Heart left ventricle (tissue), 16 donors: ENCODE results near the gene TNRC18. TPM values are rescaled to one million over a fixed set of nuclear protein-coding genes. Genes with fewer than 3 reads are reported as not detected.

Experiments
- ATAC-seq, 4 donors: fragments of 200-7000 bp; cut with Tn5 transposase; one replicate each; pipeline ENCODE4 v1.9.1; 2020 to 2022; ENCODE audit warnings: moderate library complexity in 4 of 4, mild to moderate bottlenecking in 3 of 4, moderate number of reproducible peaks in 1 of 4
- DNase-seq, 5 donors: peaks; one replicate each; pipeline ENCODE4 v3.0.0-alpha.2; 2020
- H3K27ac ChIP-seq, 12 donors: fragments of 200-600 bp; sonication (generic) in 4 of 12; one replicate each; pipeline versions ENCODE4 v1.5.0 to v1.8.0; 2016 to 2022; ENCODE audit warnings: mild to moderate bottlenecking in 2 of 12
- H3K27me3 ChIP-seq, 9 donors: fragments of 200-600 bp; sonication (generic) in 2 of 9; one replicate each; pipeline versions ENCODE4 v1.5.1 to v1.8.0; 2016 to 2022; ENCODE audit warnings: mild to moderate bottlenecking in 3 of 9
- H3K36me3 ChIP-seq, 9 donors: fragments of 200-600 bp; sonication (generic) in 2 of 9; one replicate each; pipeline versions ENCODE4 v1.5.0 to v1.8.0; 2018 to 2022; ENCODE audit warnings: mild to moderate bottlenecking in 2 of 9
- H3K4me1 ChIP-seq, 12 donors: fragments of 200-600 bp; sonication (generic) in 4 of 12; one replicate each; pipeline versions ENCODE4 v1.5.0 to v1.8.0; 2016 to 2022; ENCODE audit warnings: mild to moderate bottlenecking in 3 of 12
- H3K4me3 ChIP-seq, 12 donors: fragments of 200-600 bp; sonication (generic) in 4 of 12; one replicate each; pipeline versions ENCODE4 v1.5.0 to v1.8.0; 2017 to 2022; ENCODE audit warnings: mild to moderate bottlenecking in 9 of 12, moderate library complexity in 4 of 12
- H3K9me3 ChIP-seq, 12 donors: fragments of 200-600 bp; sonication (generic) in 4 of 12; one replicate each; pipeline versions ENCODE4 v1.5.0 to v1.8.0; 2016 to 2022; ENCODE audit warnings: mild to moderate bottlenecking in 1 of 12
- CTCF ChIP-seq, 12 donors: fragments of 200-600 bp; sonication (generic) in 4 of 12; IDR thresholded peaks; one replicate each; pipeline versions ENCODE4 v1.5.0 to v1.8.0; 2018 to 2022; ENCODE audit warnings: antibody characterized with exemption in 12 of 12, mild to moderate bottlenecking in 5 of 12
- POLR2A ChIP-seq, 2 donors: fragments of 450-650 bp; IDR thresholded peaks; one replicate each; pipeline ENCODE4 v1.6.1; 2017; ENCODE audit warnings: antibody characterized with exemption in 2 of 2, mild to moderate bottlenecking in 2 of 2, moderate library complexity in 2 of 2
- WGBS, 4 donors: extraction: QIAGEN DNeasy Blood & Tissue Kit in 2 of 4; methylation state at CpG; one replicate each; pipeline versions ENCODE4 v1.1.5 to v1.1.7; 2013 to 2018; 5-methylcytosine and 5-hydroxymethylcytosine counted together
- intact Hi-C, 10 donors: fragments of 100-400 bp; cut with DNase I; formaldehyde crosslinking; loops; one replicate each; pipeline versions ENCODE4 v1.11.1 to v1.14.2; 2022
- polyA plus RNA-seq, 2 donors: library from polyadenylated mRNA; stranded (reverse); fragments of 200-250 nt; gene quantifications; one replicate each; pipeline ENCODE4 v1.2.3, GENCODE V29; 2013
- total RNA-seq, 9 donors: library from RNA; depleted of rRNA in 2 of 9; stranded (reverse); fragments of >200 nt in 2 of 9; fragmentation: NEBNext Ultra II Directional in 3 of 9; extraction: Animal tissue kit (Norgen Biotek cat#: 25700) in 3 of 9; gene quantifications; one replicate each; pipeline versions ENCODE4 v1.1.0 to v1.2.4, GENCODE V29; 2016 to 2023
- donor health status: ischemic (EF 13 %, LVEDD 7.1; RV severe dilation, severe dysfunction).
- donor health status: healthy with polysubstance abuse.
- donor health status: DM: no; HTN: yes; CAD: no.
- donor health status: DM: no; HTN: no; CAD: no.
- donor health status: ischemic (EF 25% LVEDD 6.9; RV normal size, moderate dysfunction).
- donor health status: ischemic (EF 25% LVEDD 5.7; RV mildly dilated, moderate dysfunction).
- donor health status: healthy.
- donor health status: DM: yes; HTN: yes; CAD: no.
- donor health status: ischemic (EF 35%, LVEDD 5.7; RV mildly dilated, moderate dysfunction).
- donor health status: nonischemic (EF 11% LVEDD 7.7; RV severe dilation, severe dysfunction).
- donor health status: DM: yes; HTN: yes; CAD: no.
- donor health status: PGD.
- donor health status: ischemic (EF 29% LVEDD 5.4; RV normal size, mild dysfunction).
- donor health status: nonischemic (EF 23%, LVEDD 6.1; RV moderate dilation, normal function).

The TNRC18 gene
- total and polyA plus RNA-seq, 11 donors, result 23.4 to 66.6 (median 33.7) TPM

DNA sequence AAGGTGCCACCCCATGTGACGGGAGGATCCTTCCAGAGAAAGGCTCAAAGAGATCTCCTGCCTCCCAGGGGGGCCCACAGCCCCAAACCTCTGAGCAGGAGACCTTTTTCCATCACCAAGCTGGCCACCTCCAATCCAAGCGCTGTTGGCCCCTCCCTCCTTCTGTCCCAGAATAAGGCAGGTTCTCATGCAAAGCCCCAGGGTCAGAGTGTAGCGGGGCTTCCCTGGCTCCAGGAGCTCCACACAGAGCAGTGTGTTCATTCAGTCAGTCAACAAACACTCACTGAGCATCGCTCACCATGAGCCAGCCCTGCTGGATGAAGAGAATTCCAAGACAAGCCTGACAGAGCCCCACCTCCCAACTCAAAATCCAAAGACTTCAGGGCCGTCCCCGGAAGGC is 39.0 kb downstream of the TNRC18 start:
- Histone ChIP-seq H3K9me3 (no peaks in the 10 kb centered on the region), H3K36me3 (peaks cover 0 to 54% (median 37%) of the 10 kb centered on the region in 9 donors), H3K4me1 (peaks cover 0 to 49% (median 30%) of the 10 kb centered on the region in 12 donors), H3K4me3 (no peak overlapping the region), H3K27ac (no peak overlapping the region), H3K27me3 (no peaks in the 10 kb centered on the region)
- 74 to 75% (median 74%) methylated on average over 6 of the region's 6 CpGs for WGBS, 4 donors
- DNase-seq (no peak), ATAC-seq (no peak)
- intact Hi-C loops, result no loop called here
- no peak for TF ChIP-seq CTCF (IDR thresholded peaks at IDR 0.05)
- TF ChIP-seq POLR2A (IDR thresholded peaks at IDR 0.05), result no peak

DNA sequence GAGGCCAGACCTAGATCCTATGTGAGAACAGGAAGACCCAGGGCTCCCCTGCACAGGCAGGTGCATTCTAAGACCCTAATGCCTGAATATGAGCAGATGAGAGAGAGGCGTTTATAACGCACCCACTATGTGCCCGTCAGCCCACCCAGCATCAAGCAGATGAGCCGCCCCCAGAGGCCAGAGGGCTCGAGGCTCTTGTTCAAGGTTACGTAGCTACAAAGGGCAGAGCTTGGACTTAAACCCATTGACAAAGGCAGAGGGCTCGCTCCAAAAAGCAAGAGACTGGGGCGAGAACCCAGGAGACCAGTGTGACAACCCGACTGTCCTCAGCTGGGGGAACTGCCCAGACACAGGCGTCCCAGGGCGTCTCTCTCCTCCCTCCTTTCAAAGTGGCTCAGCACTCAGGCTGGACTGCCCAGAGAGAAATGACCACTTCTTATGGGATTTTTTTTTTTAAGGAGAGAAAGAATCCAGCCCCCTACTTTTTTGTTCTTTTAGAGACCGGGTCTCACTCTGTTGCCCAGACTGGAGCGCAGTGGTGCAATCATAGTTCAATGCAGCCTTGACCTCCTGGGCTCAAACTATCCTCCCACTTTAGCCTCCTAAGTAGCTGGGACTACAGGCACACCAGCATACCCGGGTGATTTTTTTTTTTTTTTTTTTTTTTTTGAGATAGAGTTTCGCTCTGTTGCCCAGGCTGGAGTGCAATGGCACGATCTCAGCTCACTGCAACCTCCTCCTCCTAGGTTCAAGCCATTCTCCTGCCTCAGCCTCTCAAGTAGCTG is 40.1 kb downstream of the TNRC18 start:
- H3K27me3 ChIP-seq, result no peaks in the 10 kb centered on the region
- H3K27ac ChIP-seq, result peak overlapping the region in 1 of 12 donors; percentile 11
- DNase-seq (no peak), ATAC-seq (no peak)
- intact Hi-C loops, result no loop called here
- H3K9me3 ChIP-seq, result no peaks in the 10 kb centered on the region
- TF ChIP-seq POLR2A (IDR thresholded peaks at IDR 0.05) (no peak), CTCF (IDR thresholded peaks at IDR 0.05) (no peak)
- peaks cover 0 to 47% (median 30%) of the 10 kb centered on the region in 9 donors for H3K36me3 ChIP-seq
- peaks cover 0 to 53% (median 30%) of the 10 kb centered on the region in 12 donors for H3K4me1 ChIP-seq
- WGBS, 4 donors, result 78 to 80% (median 79%) methylated on average over 15 to 16 of the region's 16 CpGs
- H3K4me3 ChIP-seq, result no peak overlapping the region

- DNase-seq (no peak), ATAC-seq (peak in 3 of 4 donors; percentile 22 to 27 (median 23))
- Histone ChIP-seq H3K9me3 (no peaks in the 10 kb centered on the region), H3K36me3 (peaks cover 0 to 44% (median 20%) of the 10 kb centered on the region in 9 donors), H3K4me3 (peak overlapping the region in 1 of 12 donors; percentile 15), H3K27ac (no peak overlapping the region), H3K27me3 (no peaks in the 10 kb centered on the region), H3K4me1 (peaks cover 0 to 53% (median 30%) of the 10 kb centered on the region in 12 donors)
- TF ChIP-seq POLR2A (IDR thresholded peaks at IDR 0.05), result no peak
- TF ChIP-seq CTCF (IDR thresholded peaks at IDR 0.05), result no peak
- 45 to 56% (median 49%) methylated on average over 11 to 20 of the region's 20 CpGs for WGBS, 4 donors
- intact Hi-C loops, result no loop called here
These were observed 41.2 kb downstream of the TNRC18 start for GRCh38 chr7:5382281-5382892.

- no peaks in the 10 kb centered on the region for H3K27me3 ChIP-seq
- peak overlapping the region in 1 of 12 donors; percentile 40 for H3K27ac ChIP-seq
- intact Hi-C loops, result no loop called here
- DNase-seq, result no peak
- H3K9me3 ChIP-seq, result no peaks in the 10 kb centered on the region
- H3K36me3 ChIP-seq, result peaks cover 0 to 44% (median 20%) of the 10 kb centered on the region in 9 donors
- no peak for ATAC-seq
- H3K4me3 ChIP-seq, result no peak overlapping the region
- H3K4me1 ChIP-seq, result peaks cover 0 to 53% (median 30%) of the 10 kb centered on the region in 12 donors
- TF ChIP-seq CTCF (IDR thresholded peaks at IDR 0.05), result no peak
- no peak for TF ChIP-seq POLR2A (IDR thresholded peaks at IDR 0.05)
- WGBS, 4 donors, result 79 to 89% (median 82%) methylated on average over 11 of the region's 11 CpGs
These were observed 42.4 kb downstream of the TNRC18 start for GRCh38 chr7:5381071-5381772.
